HG03432 (cell line): ENCODE data around the gene GAS7.

Source experiments
- ATAC-seq: cut with Tn5 transposase; IDR thresholded peaks from one replicate; pipeline ENCODE4 v1.9.1; 2021; ENCODE audit warnings: mild to moderate bottlenecking, moderate library complexity; ENCODE audit not compliant: unreplicated experiment

GAS7 gene

DNA sequence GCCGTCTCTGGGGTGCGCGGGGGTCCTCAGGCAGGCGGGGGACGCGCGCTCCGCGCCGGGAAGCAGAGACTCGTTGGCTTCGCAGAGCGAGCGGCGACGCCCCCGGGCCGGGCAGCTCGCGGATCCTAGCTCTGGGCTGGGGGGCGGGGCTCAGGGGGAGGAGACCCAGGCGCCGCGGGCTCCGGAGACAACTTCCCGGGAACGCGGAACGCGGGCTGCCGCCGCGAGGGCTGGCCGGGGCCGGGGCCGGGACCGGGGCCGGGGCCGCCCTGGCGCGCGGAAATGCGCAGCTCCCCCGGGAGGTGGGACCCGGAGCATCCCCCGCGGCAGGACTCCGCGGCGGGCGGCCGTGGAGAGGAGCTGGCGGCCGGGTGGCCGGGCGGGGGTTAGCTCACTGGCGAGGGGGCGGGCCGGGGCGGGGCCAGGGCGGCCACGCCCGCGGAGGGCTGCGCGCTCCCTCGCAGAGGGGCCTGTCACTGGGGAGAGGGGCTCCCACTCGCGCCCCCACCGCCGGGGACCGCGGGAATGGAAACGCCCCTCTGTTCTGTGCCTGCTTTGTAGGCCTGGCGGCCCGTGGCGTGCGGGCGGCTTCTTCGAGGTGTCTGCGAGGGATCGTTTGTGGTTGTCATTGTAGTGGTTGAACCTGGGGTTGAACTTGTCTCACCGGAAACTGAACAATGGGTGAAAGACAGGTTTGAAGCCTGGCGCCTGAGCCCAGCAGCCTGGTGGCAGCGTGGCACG lies at the start of gene GAS7:
Gene GAS7, minus strand, starts transcription at position 98 of the 741 bp plus-strand sequence.
- peak; percentile 80 for ATAC-seq

- ATAC-seq: no peak
Observed at GRCh38 chr17:10247810-10248209, 49.4 kb upstream of the GAS7 start.

- ATAC-seq: no peak
Observed at GRCh38 chr17:10243883-10244844, 45.8 kb upstream of the GAS7 start.

GRCh38 chr17:10241781-10242180 lies 43.4 kb upstream of the GAS7 start:
- ATAC-seq: no peak

- ATAC-seq: no peak
Observed at GRCh38 chr17:10238661-10239060, 40.3 kb upstream of the GAS7 start.

GRCh38 chr17:10234033-10234432 lies 35.6 kb upstream of the GAS7 start:
- no peak for ATAC-seq

- no peak for ATAC-seq
Observed at GRCh38 chr17:10233161-10233560, 34.8 kb upstream of the GAS7 start.

GRCh38 chr17:10229181-10229580 lies 30.8 kb upstream of the GAS7 start:
- ATAC-seq: no peak

DNA sequence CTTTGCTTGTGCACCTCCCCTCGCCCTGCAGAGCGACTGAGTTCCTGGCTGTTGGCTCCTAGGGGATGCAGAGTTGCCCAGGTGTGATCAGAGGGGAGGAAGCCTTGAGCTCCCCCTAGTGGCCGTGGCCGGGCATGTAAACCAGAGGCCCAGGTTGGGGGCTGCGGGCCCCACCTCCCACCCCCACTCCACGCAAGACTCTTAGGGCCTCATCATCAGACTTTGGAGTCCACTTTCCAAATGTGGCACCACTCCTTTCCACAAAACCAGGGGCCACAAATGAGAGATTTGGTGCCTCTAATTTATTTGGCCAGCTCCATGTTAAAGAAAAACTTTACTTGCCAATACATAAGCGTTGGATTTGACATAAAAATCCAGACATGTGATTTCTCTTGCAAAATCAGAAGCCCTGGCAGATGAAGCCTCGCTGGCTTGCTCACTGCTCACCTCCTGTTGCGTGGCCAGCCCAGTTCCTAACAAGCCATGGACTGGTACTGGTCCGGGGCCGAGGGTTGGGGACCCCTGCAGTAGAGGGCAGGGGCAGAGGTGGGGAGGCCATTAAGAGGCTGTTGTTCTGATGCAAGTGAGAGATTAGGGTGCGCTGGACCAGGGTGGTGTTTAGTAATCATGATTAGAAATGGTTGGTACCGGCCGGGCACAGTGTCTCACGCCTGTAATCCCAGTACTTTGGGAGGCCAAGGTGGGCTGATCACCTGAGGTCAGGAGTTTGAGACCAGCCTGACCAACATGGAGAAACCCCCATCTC lies 28.7 kb upstream of the GAS7 start:
- ATAC-seq: no peak

GRCh38 chr17:10224582-10225195 lies 26.3 kb upstream of the GAS7 start:
- no peak for ATAC-seq

- no peak for ATAC-seq
Observed at GRCh38 chr17:10219193-10219592, 20.8 kb upstream of the GAS7 start.

GRCh38 chr17:10217916-10218315 lies 19.5 kb upstream of the GAS7 start:
- ATAC-seq: no peak

DNA sequence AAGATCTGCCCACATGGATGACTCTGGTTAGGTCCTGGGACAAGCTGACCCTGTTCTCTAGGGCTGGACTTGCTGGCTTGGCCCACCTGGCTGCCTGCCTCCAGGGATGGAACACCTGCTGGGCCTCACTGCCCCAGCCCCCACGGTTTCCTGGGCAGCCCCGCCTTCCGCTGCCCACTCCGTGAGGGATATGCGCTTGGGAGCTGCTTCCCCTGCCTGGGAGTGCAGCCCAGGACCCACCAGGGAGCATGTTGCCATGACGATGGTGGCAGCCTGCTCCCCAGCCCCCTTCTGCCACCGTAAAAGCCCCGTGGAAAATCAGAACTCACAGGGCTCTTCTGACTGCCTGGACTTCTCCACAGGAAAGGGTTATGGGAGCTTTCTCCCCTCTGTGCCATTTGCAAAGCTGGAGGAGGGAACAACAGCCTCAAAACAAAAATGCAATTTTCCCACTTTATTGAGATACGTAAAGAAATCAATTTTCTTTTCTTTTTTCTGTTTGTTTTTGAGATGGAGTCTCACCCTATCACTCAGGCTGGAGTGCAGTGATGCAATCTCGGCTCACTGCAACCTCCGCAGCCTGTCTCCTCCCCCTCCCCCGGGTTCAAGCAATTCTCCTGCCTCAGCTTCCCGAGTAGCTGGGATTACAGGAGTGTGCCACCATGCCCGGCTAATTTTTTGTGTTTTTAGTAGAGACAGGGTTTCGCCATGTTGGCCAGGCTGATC lies 18.0 kb upstream of the GAS7 start:
- no peak for ATAC-seq

GRCh38 chr17:10215286-10215685 lies 16.9 kb upstream of the GAS7 start:
- no peak for ATAC-seq

DNA sequence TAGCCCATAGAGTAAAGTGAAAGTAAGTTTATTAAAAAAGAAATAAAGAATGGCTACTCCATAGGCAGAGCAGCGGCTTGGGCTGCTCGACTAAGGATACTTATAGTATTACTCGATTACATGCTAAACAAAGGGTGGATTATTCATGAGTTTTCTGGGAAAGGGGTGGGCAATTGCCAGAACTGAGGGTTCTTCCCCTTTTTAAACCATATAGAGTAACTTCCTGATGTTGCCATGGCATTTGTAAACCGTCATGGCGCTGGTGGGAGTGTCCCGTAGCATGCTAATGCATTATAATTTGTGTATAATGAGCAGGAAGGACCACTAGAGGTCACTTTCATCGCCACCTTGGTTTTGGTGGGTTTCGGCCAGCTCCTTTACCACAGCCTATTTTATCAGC lies 13.3 kb upstream of the GAS7 start:
- ATAC-seq: no peak

DNA sequence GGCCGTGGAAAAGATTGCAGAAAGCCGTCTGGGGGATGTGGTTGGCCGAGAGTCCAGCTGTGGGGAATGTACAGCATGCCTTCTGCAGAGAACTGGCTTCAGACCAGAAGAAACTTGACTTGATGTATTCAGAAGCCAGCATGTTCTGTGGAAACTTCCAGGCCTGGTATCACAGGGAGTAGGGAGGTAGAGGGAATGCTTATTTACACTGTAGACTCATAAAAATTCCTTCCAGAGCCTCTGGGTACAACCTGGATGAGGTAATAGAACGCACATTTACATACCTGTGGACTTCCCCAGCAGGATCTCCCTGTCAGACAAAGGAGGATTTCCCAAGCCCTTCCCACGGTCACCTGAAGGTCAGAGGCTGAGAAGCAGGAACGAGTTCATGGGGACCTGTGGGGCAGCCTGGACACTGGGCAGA lies 11.8 kb upstream of the GAS7 start:
- no peak for ATAC-seq

GRCh38 chr17:10208604-10209193 lies 10.3 kb upstream of the GAS7 start:
- ATAC-seq: no peak

- ATAC-seq: no peak
Observed at GRCh38 chr17:10207153-10207552, 8.7 kb upstream of the GAS7 start.

- no peak for ATAC-seq
Observed at GRCh38 chr17:10205549-10206185, 7.3 kb upstream of the GAS7 start.
